DOHH2 (cell line): ENCODE data around the gene PNPLA7.

Experiments
- CTCF ChIP-seq: fragments of 200-600 bp; sonication (generic); IDR thresholded peaks from one replicate; pipeline ENCODE4 v1.5.1; 2014; ENCODE audit warnings: antibody characterized with exemption, mild to moderate bottlenecking, low read depth, low read length; ENCODE audit not compliant: poor library complexity, severe bottlenecking
- EZH2phosphoT487 ChIP-seq: fragments of 200-600 bp; sonication (generic); IDR thresholded peaks from 2 replicates; pipeline ENCODE4 v1.6.1; 2017; ENCODE audit warnings: borderline replicate concordance, mild to moderate bottlenecking, antibody characterized with exemption, low read length, moderate library complexity, mixed read lengths

GRCh38 chr9:137459601-137460362 is 90.4 kb downstream of the PNPLA7 start:
- no peak for TF ChIP-seq CTCF
- no peak for TF ChIP-seq EZH2phosphoT487
